GM21529 (cell line): ENCODE results near the gene ZCRB1.
"Not testable (repeated sequence)": the region's sequence is repeated elsewhere in the genome, so short reads cannot be mapped to it uniquely, and the experiment has no call there.

ENCODE experiments used
- ATAC-seq: cut with Tn5 transposase; IDR thresholded peaks from one replicate; pipeline ENCODE4 v1.9.1; 2021; ENCODE audit not compliant: unreplicated experiment

Gene ZCRB1

GRCh38 chr12:42330097-42330496 is 4.2 kb upstream of the ZCRB1 start:
- not testable (repeated sequence) for ATAC-seq

DNA sequence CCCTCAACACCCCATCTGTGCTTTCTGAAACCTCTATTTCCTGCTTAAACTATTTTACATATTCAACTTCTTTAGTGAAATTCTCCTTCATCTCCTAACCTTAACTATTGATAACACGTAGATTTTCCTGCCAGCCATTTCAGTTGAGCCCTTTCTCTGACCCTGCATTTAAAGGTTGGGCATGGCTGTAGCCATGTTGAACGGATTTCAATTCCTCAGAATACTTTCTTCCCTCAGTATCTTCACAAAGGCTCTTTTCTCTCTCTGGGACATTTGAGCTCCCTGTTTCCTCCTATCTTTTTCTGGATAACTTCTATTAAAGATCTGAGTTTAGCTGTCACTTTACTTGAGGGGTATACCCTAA is 1.3 kb upstream of the ZCRB1 start:
- no peak for ATAC-seq

DNA sequence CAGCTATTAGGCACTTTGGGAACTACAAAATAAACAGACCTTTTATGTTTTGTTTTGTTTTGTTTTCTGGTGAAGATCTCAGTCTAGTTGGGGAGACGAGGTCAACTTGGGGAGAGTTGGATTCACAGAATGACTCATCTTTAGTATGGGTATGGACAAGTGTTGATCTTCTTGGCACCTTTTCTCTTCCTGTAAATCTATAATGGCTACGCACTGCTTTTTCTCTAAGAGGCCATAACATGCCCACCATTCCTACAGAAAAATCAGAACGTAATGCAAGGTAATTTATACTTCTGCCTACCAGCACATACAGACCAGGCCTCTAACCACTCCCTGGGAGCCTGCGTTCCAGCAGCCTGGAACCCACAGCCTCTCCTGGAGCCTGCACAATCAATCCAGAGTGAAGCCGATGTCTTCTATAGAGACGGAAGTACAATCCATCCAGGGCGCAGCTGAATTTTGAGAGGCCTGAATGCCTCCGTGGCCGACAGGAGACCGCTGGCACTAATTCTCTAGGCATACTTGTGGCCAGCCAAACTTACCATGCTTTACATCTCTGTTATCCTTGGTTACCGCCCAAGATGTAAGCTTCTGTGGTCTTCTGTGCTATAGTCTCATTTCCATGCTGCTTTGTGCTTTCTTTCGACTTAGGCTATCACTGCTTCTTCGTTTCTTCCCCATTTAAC is 790 bp upstream of the ZCRB1 start:
- peak; percentile 25 for ATAC-seq

DNA sequence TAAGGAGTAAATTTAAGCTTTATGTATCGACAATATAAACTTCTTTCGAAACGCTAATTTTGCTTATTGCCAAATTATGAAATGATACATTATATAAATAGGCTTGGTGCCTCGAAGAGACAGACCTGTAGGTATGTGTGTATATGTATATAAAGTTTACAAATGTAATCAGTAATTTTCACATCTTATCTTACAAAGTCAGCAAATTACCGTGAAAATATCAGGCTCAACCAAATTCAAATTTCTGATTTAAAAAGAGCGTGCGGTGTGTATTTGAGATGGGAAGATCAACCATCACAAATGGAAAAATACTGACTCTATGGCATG is 605 bp downstream of the ZCRB1 start:
- no peak for ATAC-seq

- no peak for ATAC-seq
These were observed 2.0 kb downstream of the ZCRB1 start for GRCh38 chr12:42323856-42324255.

GRCh38 chr12:42322567-42322966 is 3.3 kb downstream of the ZCRB1 start:
- ATAC-seq, result no peak

GRCh38 chr12:42320796-42321195 is 5.1 kb downstream of the ZCRB1 start:
- no peak for ATAC-seq

DNA sequence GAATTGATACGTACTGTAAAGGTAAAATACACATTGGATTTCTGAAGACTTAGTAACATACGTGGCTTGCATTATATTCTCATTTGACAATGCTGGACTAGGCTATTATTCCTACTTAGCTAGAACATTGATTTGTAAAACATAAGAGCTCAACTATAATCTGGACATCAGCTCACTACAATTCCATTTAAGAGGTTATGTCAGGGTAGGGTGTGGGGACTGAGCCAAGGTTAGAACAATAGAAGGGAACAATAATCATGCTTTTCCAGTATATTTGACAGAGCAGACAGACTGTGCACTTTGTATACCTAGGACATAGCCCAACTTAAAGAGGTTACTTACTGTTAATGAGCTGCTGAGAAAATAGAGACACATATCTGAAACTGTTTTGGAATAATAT is 10.8 kb downstream of the ZCRB1 start:
- ATAC-seq, result no peak

DNA sequence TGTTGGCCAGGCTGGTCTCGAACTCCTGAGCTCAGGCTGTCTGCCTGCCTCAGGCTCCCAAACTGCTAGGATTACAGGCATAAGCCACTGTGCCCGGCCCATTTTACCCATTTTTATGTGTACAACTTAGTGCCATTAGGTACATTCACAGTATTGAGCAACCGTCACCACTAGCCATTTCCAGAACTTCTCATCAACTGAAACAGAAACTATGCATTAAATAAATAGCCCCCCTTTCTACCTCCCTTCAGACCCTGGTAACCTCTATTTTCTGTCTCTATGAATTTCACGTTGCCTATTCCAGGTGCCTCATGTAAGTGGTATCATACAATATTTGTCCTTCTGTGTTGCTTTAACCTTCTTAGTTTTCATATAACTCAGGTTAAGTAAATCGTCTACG is 15.9 kb downstream of the ZCRB1 start:
- ATAC-seq, result no peak

DNA sequence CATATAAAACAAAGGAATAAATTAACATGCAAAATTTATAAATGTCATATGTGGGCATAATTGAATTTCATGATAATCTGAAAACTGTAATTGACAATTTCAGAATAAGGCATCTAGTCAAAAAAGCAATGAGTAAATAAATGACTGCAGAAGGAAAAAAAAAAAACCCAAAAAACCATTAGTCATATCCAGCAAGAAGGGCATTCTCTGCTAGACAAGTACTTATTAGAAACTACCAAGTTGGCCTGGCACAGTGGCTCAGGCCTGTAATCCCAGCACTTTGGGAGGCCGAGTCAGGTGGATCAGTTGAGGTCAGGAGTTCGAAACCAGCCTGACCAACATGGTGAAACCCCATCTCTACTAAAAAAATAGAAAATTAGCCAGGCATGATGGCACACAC is 17.5 kb downstream of the ZCRB1 start:
- no peak for ATAC-seq

DNA sequence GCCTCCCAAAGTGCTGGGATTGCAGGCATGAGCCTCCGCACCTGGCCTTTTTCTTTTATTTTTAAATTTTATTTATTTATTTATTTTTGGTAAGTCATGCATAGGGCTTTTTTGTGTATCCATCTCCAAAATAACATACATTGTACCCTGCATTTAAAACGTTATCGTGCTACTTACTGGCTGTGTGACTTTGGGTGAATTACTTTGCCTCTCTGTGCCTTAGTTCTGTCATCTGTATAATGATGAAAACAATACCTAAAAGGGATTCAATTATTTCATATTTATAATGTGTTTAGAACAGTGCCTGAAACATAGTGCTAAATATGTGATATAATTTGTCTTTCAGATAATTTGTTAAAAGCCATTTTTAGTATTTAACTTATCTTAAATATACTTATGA is 19.6 kb downstream of the ZCRB1 start:
- ATAC-seq, result no peak

GRCh38 chr12:42299392-42300308 is 26.2 kb downstream of the ZCRB1 start:
- ATAC-seq, result peak; percentile 83

- no peak for ATAC-seq
These were observed 27.0 kb downstream of the ZCRB1 start for GRCh38 chr12:42298887-42299286.

DNA sequence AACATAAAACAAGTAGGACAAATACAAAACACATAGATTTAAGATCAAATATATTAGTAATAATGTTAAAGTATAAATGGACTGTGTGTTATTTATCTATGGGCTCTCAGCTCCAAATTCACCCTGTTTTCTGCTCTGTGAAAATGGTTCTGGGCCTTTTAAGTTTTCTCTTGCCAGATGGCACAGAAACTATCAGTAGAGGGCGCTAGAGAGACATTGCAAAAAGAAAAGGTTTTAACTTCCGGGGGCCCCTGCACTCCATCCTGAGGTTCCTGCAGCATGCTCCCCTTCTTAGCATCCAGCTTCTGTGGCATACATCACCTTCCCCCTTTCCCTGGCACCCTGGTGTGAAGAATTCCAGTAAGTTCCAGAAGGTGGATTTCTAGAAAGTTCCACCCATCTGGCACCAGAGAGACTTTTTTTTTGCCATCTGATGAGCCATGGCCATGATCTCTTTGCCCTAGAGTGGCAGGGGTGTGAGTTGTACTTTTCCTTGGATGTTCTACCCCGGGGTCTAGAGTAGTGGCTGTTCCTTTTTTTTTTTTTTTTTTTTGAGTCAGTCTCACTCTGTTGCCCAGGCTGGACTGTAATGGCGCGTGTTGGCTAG is 29.3 kb downstream of the ZCRB1 start:
- no peak for ATAC-seq

DNA sequence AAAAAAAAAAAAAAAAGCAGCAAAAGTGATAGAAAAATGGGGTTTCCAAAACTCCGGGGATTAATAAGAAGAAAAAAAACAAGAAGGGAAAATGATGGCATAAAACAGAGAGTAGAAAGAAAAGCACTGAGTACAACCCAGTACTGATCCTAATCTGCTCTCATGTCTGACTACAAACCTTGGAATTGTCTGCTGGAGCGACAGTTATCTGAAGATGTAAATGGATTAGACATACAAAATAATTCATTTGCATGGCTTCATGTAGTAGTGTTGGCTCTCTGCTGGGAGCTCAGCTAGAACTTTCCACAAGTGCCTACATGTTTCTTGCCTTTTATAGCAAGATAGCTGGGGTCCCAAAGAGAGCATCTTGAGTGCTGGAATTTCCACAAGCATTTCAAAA is 34.2 kb downstream of the ZCRB1 start:
- ATAC-seq, result no peak

DNA sequence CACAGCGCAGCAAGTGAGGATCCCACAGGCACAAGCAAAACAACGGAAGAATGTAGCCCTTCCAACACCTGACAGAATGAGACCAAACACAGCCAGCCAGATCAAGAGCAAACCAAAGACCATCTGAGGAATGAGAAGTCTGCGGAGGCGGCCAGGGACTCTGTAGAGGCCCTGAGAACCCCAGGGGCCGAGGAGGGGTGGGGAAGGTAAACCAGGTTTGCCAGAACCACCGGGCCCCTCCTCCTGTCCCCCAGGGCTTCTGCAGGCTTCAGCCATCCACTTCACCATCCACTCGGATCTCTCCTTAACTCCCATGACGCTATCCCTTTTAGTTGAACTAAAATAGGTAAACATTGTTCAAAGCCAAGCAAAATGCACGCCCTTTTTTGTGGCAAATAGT is 37.4 kb downstream of the ZCRB1 start:
- ATAC-seq, result no peak

- no peak for ATAC-seq
These were observed 39.2 kb downstream of the ZCRB1 start for GRCh38 chr12:42286741-42287140.

DNA sequence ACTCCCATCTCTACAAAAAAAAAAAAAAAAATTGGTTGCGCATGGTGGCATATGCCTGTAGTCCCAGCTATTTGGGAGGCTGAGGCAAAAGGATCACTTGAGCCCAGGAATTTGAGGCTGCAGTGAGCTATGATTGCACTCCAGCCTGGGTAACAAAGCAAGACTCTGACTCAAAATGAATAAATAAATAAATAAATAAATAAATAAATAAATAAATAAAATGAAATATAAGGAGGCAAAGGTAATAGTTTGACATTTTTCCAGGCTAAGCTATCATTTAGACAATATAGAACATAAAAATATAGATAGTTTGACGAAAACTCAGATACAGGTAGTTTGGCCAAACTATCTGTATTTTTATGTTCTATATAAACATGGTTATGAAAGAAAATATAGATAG is 40.5 kb downstream of the ZCRB1 start:
- no peak for ATAC-seq

DNA sequence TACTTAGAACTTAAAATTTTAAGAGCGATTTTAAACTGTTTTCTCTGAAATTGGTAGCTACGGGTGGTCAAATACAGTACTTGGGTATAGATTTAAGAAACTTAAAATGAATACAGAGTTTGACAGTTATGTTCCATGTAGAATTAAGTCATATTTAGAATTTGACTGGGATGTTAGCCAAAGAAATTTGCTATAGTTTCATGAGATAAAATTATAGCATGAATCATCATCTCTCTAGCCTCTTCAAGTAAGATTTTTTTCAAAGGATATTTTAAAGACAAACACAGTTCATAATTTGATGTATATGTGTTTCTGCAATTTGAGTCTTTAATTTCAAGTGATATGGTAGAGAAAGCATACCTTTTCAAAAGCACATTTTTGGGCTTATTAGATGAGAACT is 41.0 kb downstream of the ZCRB1 start:
- no peak for ATAC-seq

DNA sequence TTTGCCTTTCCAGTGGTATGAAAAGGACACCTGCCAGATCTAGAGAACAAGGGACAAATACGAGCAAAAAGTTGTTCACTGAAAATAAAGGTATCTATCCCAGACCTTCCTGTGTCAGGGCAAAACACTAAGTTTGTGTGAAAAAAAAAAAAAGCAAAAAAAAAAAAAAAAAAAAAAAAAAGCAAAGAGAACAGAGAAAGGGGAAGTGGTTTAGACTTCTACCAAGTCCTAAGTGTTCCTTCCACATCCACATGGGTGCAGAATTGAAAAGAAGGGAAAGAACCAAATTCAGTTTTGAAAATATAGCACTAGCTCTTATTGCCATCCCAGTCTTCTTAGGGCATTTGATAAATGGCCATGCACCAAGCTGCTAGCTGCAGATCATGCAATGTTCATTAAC is 41.7 kb downstream of the ZCRB1 start:
- ATAC-seq, result peak; percentile 70

DNA sequence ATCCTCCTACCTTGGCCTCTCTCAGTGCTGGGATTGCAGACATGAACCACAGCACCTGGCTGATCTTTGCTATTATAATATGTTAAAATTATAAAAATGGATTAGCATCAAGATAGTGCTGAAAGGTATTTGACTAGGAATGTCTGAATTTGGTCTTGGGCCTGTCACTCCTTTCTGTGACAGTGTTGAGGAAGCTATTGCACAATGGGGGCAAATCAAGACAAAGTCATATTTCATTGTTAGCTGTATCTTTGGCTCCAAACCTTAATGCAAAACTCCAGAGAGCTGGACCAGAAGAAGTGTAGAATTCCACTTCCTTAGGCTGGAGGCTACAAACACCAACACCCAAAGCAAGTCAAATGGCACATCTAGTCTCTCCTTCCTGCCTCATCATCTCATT is 42.2 kb downstream of the ZCRB1 start:
- peak; percentile 24 for ATAC-seq

DNA sequence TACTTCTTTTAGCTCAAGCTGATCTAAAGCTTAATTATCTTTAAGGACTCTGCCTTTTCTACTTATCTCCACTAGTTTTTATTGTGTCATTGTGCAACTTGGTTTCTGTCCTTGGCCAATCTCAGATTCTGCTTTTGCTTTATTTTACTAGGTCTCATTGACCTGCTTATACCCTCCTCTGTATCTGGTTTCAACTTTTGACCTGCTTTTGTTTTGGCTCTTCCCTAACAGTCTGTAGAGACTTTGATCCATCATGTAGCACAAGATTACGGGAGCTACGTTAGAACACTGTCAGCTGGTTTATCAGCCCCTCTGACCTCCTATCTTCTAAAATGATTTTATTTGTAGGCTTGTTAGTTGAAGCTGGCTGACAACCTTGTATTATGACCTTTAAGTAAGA is 43.6 kb downstream of the ZCRB1 start:
- no peak for ATAC-seq
